Progenitor cell of endocrine pancreas (in vitro differentiated cells): ENCODE data around the gene ATG101. TPM values are rescaled to one million over a fixed set of nuclear protein-coding genes. Genes with fewer than 3 reads are reported as not detected.

ENCODE experiments used
- DNase-seq: peaks from one replicate; pipeline ENCODE4 v3.0.0; 2021; ENCODE audit warnings: low spot score; ENCODE audit not compliant: unreplicated experiment
- H3K27ac Mint-ChIP-seq: 2 replicates; pipeline ENCODE4 v1.8.0; 2021; ENCODE audit warnings: mild to moderate bottlenecking, moderate library complexity, mixed read lengths
- H3K27me3 Mint-ChIP-seq: 2 replicates; pipeline ENCODE4 v1.8.0; 2021; ENCODE audit warnings: mixed read lengths
- H3K36me3 Mint-ChIP-seq: 2 replicates; pipeline ENCODE4 v1.8.0; 2022; ENCODE audit warnings: mixed read lengths; ENCODE audit not compliant: insufficient read depth
- H3K4me1 Mint-ChIP-seq: 2 replicates; pipeline ENCODE4 v1.8.0; 2021; ENCODE audit warnings: low read depth, mixed read lengths
- H3K4me3 Mint-ChIP-seq: 2 replicates; pipeline ENCODE4 v1.8.0; 2021; ENCODE audit warnings: low read depth, mild to moderate bottlenecking, moderate library complexity, mixed read lengths
- H3K9me3 Mint-ChIP-seq: 2 replicates; pipeline ENCODE4 v1.8.0; 2021; ENCODE audit warnings: low read depth, mixed read lengths
- total RNA-seq: library from RNA; stranded (reverse); gene quantifications from 2 replicates; pipeline ENCODE4 v1.2.1, GENCODE V29; 2021
- TF ChIP-seq, protein P1 (sequence below): fragments of 200-600 bp; sonication (generic); IDR thresholded peaks from one replicate; pipeline ENCODE4 v1.5.0; 2021; ENCODE audit warnings: antibody characterized with exemption, mild to moderate bottlenecking; ENCODE audit not compliant: unreplicated experiment

ATG101 gene
- total RNA-seq, 1 donor from 2014 or later, result 23.5 TPM

DNA sequence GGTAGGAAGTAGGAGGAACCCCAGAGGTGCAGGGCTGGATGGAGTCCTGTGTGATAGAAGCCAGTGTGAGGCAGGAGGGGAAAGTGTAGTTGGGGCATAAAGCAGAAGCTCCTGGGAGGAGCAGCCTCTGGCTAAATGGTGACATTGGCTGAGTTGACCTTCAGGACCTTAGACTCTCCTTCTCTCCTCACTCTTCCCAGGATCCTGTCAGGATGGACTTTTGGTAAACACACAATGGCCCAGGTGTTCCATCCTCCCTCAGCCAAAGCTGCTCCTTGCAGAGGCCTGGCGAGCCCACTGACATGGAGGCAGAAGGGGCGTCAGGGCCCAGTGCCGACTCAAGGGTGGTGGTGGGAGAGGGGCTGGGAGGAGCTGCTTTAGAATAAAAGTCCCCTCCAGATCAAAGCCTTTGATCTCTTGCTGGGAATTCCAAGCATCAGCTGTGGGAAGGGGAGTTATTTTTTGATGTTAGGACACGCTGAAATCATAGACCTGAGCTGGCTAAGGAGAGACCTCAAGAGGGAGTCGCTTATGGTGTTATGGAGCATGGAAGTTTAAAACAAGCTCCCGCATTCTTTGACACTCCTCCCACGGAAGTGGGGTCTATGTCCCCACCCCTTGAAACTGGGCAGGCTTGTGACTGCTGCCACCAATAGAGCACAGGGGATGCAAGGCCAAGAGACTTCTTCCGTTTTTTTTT, 53.9 kb downstream of the ATG101 start:
- H3K4me1 Mint-ChIP-seq, result peaks cover 13% of the 10 kb centered on the region
- H3K27me3 Mint-ChIP-seq, result peaks cover 15% of the 10 kb centered on the region
- DNase-seq, result no peak
- no peak overlapping the region for H3K27ac Mint-ChIP-seq
- no peak overlapping the region for H3K4me3 Mint-ChIP-seq
- TF ChIP-seq, protein P1, sequence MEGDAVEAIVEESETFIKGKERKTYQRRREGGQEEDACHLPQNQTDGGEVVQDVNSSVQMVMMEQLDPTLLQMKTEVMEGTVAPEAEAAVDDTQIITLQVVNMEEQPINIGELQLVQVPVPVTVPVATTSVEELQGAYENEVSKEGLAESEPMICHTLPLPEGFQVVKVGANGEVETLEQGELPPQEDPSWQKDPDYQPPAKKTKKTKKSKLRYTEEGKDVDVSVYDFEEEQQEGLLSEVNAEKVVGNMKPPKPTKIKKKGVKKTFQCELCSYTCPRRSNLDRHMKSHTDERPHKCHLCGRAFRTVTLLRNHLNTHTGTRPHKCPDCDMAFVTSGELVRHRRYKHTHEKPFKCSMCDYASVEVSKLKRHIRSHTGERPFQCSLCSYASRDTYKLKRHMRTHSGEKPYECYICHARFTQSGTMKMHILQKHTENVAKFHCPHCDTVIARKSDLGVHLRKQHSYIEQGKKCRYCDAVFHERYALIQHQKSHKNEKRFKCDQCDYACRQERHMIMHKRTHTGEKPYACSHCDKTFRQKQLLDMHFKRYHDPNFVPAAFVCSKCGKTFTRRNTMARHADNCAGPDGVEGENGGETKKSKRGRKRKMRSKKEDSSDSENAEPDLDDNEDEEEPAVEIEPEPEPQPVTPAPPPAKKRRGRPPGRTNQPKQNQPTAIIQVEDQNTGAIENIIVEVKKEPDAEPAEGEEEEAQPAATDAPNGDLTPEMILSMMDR, result no peak
- H3K36me3 Mint-ChIP-seq, result no peaks in the 10 kb centered on the region
- H3K9me3 Mint-ChIP-seq, result no peaks in the 10 kb centered on the region

DNA sequence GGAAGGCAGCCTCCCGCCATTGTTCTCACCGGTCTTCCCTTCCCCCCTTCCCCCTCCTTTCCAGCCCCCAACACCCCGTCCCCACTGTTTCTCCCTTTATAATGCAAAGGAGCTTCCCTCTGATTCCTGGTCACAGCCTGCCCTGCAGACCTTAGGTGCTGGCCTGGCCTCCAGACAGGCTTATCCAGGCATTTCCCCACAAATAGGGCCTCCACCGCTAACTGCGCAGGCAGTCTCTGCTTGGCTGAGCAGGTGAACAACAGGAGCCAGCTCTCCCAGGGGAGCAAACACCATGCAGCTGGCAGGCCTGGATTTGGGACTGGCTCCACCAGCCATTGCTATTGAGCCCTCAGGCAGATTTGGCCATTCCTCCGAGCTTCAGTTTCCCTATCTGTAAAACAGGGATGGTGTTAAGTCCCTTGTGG, 55.7 kb downstream of the ATG101 start:
- TF ChIP-seq, protein P1, result no peak
- no peak overlapping the region for H3K27ac Mint-ChIP-seq
- H3K4me1 Mint-ChIP-seq, result peaks cover 2% of the 10 kb centered on the region
- no peak for DNase-seq
- no peak overlapping the region for H3K4me3 Mint-ChIP-seq
- H3K9me3 Mint-ChIP-seq, result no peaks in the 10 kb centered on the region
- no peaks in the 10 kb centered on the region for H3K36me3 Mint-ChIP-seq
- H3K27me3 Mint-ChIP-seq, result peaks cover 15% of the 10 kb centered on the region

DNA sequence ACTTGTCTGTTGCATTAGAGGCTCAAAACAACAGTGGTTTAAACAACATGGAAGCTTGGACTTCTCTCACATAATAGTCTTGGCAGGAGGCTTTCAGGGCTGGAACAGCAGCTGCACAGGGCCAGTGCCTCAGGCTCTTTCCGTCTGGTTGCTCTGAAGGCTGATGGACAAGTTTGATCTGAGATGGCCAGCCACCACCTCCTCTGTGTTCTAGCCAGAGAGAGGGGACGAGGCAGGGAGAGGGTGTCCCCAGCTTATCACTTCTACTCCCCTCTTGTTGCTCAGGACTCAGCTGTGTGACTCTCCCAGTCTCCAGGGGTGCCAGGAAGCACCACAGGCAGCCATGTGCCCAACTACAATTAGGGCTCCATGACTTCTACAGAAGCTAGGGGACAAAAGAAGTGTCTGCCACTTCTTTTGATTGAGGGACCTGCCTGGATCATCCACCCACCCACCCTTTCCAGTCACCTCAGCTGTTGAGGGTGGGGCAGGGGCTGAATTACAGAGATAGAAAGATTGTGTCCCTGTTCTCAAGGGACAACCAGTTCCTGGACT, 56.3 kb downstream of the ATG101 start:
- peaks cover 15% of the 10 kb centered on the region for H3K27me3 Mint-ChIP-seq
- no peak overlapping the region for H3K4me3 Mint-ChIP-seq
- H3K36me3 Mint-ChIP-seq, result no peaks in the 10 kb centered on the region
- no peak for DNase-seq
- no peak overlapping the region for H3K27ac Mint-ChIP-seq
- H3K9me3 Mint-ChIP-seq, result no peaks in the 10 kb centered on the region
- TF ChIP-seq, protein P1, result no peak
- peaks cover 2% of the 10 kb centered on the region for H3K4me1 Mint-ChIP-seq

Other genes with a start within 250 kb of the ATG101 start
- 44.5 and 46.7 TPM in 2 replicates for gene FIGNL2, start 221.3 kb upstream of the ATG101 start, total RNA-seq
- gene ANKRD33, start 181.9 kb upstream of the ATG101 start, total RNA-seq, result 0.14 and 0.44 TPM in 2 replicates
- 0.18 TPM in 1 of 2 replicates, not detected in the other for gene ACVRL1, start 162.5 kb upstream of the ATG101 start, total RNA-seq
- gene ACVR1B, start 118.3 kb upstream of the ATG101 start, total RNA-seq, result 65.1 and 65.7 TPM in 2 replicates
- gene TAMALIN, start 63.0 kb upstream of the ATG101 start, total RNA-seq, result 12.5 and 15.5 TPM in 2 replicates
- 21.7 and 22.8 TPM in 2 replicates for gene NR4A1, start 18.5 kb upstream of the ATG101 start, total RNA-seq
- not detected in 2 replicates for gene SMIM41, start 9.7 kb downstream of the ATG101 start, total RNA-seq
- gene KRT80, start 122.0 kb downstream of the ATG101 start, total RNA-seq, result 0.07 and 0.20 TPM in 2 replicates
- gene KRT7, start 163.3 kb downstream of the ATG101 start, total RNA-seq, result 11.6 and 18.2 TPM in 2 replicates
- gene KRT86, start 204.7 kb downstream of the ATG101 start, total RNA-seq, result not detected in 2 replicates
- gene KRT81, start 221.6 kb downstream of the ATG101 start, total RNA-seq, result not detected in 2 replicates